COLO668 (cell line): ENCODE measurements around the gene OR11A1.
"Not testable (repeated sequence)": the region's sequence is repeated elsewhere in the genome, so short reads cannot be mapped to it uniquely, and the experiment has no call there.

Source experiments
- DNase-seq: peaks from one replicate; lab custom pipeline; 2025; ENCODE audit not compliant: unreplicated experiment; lab: John Stamatoyannopoulos, UW

OR11A1 gene

GRCh38 chr6:29479560-29479959 is 22.7 kb upstream of the OR11A1 start:
- no peak for DNase-seq

- no peak for DNase-seq
Observed at GRCh38 chr6:29478740-29479139, 21.9 kb upstream of the OR11A1 start.

GRCh38 chr6:29477923-29478450 is 21.1 kb upstream of the OR11A1 start:
- no peak for DNase-seq

- DNase-seq = no peak
Observed at GRCh38 chr6:29474996-29475395, 18.1 kb upstream of the OR11A1 start.

GRCh38 chr6:29466241-29466640 is 9.4 kb upstream of the OR11A1 start:
- DNase-seq = no peak

GRCh38 chr6:29465801-29466200 is 8.9 kb upstream of the OR11A1 start:
- no peak for DNase-seq

- DNase-seq = no peak
Observed at GRCh38 chr6:29465279-29465678, 8.4 kb upstream of the OR11A1 start.

GRCh38 chr6:29462022-29462421 is 5.2 kb upstream of the OR11A1 start:
- no peak for DNase-seq

GRCh38 chr6:29461021-29461814 is 4.3 kb upstream of the OR11A1 start:
- DNase-seq = no peak

- no peak for DNase-seq
Observed at GRCh38 chr6:29451471-29452193, 5.2 kb downstream of the OR11A1 start.

- DNase-seq = no peak
Observed at GRCh38 chr6:29447670-29448069, 9.2 kb downstream of the OR11A1 start.

GRCh38 chr6:29444031-29444430 is 12.8 kb downstream of the OR11A1 start:
- not testable (repeated sequence) for DNase-seq

GRCh38 chr6:29442719-29443118 is 14.2 kb downstream of the OR11A1 start:
- DNase-seq = no peak

GRCh38 chr6:29439006-29439405 is 17.9 kb downstream of the OR11A1 start, which contains the start of gene OR10C1:
Gene OR10C1 (plus strand): TSS chr6:29439306. CDS start chr6:29440016, 710 bp downstream.
- no peak for DNase-seq

- DNase-seq = not testable (repeated sequence)
Observed at GRCh38 chr6:29436730-29437129, 20.1 kb downstream of the OR11A1 start.

GRCh38 chr6:29426654-29427053 is 30.2 kb downstream of the OR11A1 start:
- no peak for DNase-seq

GRCh38 chr6:29425075-29425474 is 31.8 kb downstream of the OR11A1 start:
- no peak for DNase-seq

- no peak for DNase-seq
Observed at GRCh38 chr6:29424575-29424974, 32.3 kb downstream of the OR11A1 start.

- no peak for DNase-seq
Observed at GRCh38 chr6:29424168-29424567, 32.7 kb downstream of the OR11A1 start.

- DNase-seq = no peak
Observed at GRCh38 chr6:29419516-29419915, 37.4 kb downstream of the OR11A1 start.

- no peak for DNase-seq
Observed at GRCh38 chr6:29414588-29414987, 42.3 kb downstream of the OR11A1 start, which contains the start of gene OR12D1. Gene OR12D1 (plus strand): TSS chr6:29414928.

- DNase-seq = no peak
Observed at GRCh38 chr6:29403801-29404200, 53.1 kb downstream of the OR11A1 start.
